MCF 10A (cell line): ENCODE results near the gene UQCC2. TPM values are rescaled to one million over a fixed set of nuclear protein-coding genes. Genes with fewer than 3 reads are reported as not detected.

Experiments
- BruUV-seq: library from RNA; stranded (reverse); fragments of 400-500 nt; replicated peaks from 2 replicates; lab custom pipeline; 2021; lab: Mats Ljungman, UMichigan
- CTCF ChIA-PET: fragments of 300-600 bp; sonication (Branson Sonifier 250); formaldehyde crosslinking; extraction: SDS; loops from one replicate; lab custom pipeline; 2021; ENCODE audit warnings: antibody characterized with exemption, inconsistent platforms; lab: Yijun Ruan, JAX
- POLR2A ChIA-PET: fragments of 300-600, 350-650 bp; sonication (Branson Sonifier 250); formaldehyde crosslinking; extraction: SDS; loops from one replicate; lab custom pipeline; 2020; ENCODE audit warnings: antibody characterized with exemption, inconsistent platforms; lab: Yijun Ruan, JAX
- DNase-seq: peaks from one replicate; pipeline ENCODE4 v3.0.0-alpha.2; 2018; ENCODE audit not compliant: unreplicated experiment
- H3K27ac Mint-ChIP-seq: one replicate; pipeline ENCODE4 v1.8.0; 2022; ENCODE audit warnings: mild to moderate bottlenecking, low read depth, mixed read lengths; ENCODE audit not compliant: unreplicated experiment
- H3K27me3 Mint-ChIP-seq: one replicate; pipeline ENCODE4 v1.8.0; 2022; ENCODE audit warnings: mixed read lengths; ENCODE audit not compliant: insufficient read depth, unreplicated experiment
- H3K36me3 Mint-ChIP-seq: one replicate; pipeline ENCODE4 v1.8.0; 2022; ENCODE audit warnings: mild to moderate bottlenecking, moderate library complexity, mixed read lengths; ENCODE audit not compliant: insufficient read depth, unreplicated experiment
- H3K4me1 Mint-ChIP-seq: one replicate; pipeline ENCODE4 v1.8.0; 2022; ENCODE audit warnings: mixed read lengths; ENCODE audit not compliant: insufficient read depth, unreplicated experiment
- H3K4me3 Mint-ChIP-seq: one replicate; pipeline ENCODE4 v1.8.0; 2022; ENCODE audit warnings: mild to moderate bottlenecking, moderate library complexity, mixed read lengths; ENCODE audit not compliant: unreplicated experiment
- H3K9me3 Mint-ChIP-seq: one replicate; pipeline ENCODE4 v1.8.0; 2022; ENCODE audit warnings: mixed read lengths; ENCODE audit not compliant: unreplicated experiment
- intact Hi-C: fragments of 100-400 bp; cut with micrococcal nuclease; formaldehyde crosslinking; loops from 2 replicates; pipeline ENCODE4 v1.14.1; 2022
- total RNA-seq: library from RNA; stranded (reverse); gene quantifications from 2 replicates; pipeline ENCODE4 v1.2.3, GENCODE V29; 2022
- TF ChIP-seq, protein P1 (sequence below): fragments of 200-600 bp; IDR thresholded peaks from one replicate; pipeline ENCODE4 v1.8.0; 2022; ENCODE audit warnings: antibody characterized with exemption, mild to moderate bottlenecking; ENCODE audit not compliant: unreplicated experiment

UQCC2 gene
- total RNA-seq, 1 experiment from 2014 or later, result 122 TPM

DNA sequence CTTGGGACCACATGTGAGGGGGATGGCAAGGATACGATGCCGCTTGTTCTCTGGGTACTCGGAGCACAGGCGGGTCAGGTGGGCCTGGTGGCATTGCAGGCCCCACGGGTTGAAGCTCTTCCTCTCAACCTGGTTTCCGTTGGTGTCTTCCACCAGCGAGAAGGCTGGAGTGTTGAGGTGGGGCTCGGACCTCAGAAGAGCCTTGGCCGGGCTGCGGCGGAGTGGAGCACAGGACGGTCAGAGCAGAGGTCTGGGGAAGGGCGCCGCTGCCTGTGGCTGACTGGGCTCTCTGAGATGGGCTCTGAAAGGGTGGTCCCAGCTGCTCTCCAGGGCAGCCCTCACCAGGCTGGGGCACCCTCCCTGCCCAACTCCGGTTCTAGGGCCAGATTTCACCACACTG, 15.2 kb upstream of the UQCC2 start:
- TF ChIP-seq, protein P1, sequence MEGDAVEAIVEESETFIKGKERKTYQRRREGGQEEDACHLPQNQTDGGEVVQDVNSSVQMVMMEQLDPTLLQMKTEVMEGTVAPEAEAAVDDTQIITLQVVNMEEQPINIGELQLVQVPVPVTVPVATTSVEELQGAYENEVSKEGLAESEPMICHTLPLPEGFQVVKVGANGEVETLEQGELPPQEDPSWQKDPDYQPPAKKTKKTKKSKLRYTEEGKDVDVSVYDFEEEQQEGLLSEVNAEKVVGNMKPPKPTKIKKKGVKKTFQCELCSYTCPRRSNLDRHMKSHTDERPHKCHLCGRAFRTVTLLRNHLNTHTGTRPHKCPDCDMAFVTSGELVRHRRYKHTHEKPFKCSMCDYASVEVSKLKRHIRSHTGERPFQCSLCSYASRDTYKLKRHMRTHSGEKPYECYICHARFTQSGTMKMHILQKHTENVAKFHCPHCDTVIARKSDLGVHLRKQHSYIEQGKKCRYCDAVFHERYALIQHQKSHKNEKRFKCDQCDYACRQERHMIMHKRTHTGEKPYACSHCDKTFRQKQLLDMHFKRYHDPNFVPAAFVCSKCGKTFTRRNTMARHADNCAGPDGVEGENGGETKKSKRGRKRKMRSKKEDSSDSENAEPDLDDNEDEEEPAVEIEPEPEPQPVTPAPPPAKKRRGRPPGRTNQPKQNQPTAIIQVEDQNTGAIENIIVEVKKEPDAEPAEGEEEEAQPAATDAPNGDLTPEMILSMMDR, result no peak
- Mint-ChIP-seq H3K4me3 (no peak overlapping the region), H3K4me1 (no peaks in the 10 kb centered on the region), H3K36me3 (peaks cover 4% of the 10 kb centered on the region), H3K9me3 (no peaks in the 10 kb centered on the region), H3K27ac (no peak overlapping the region), H3K27me3 (peaks cover 25% of the 10 kb centered on the region)
- POLR2A ChIA-PET, result interaction anchor here (1.5 kb wide), 1 partner anchor 15 kb away, joined by 3 read pairs; the partner anchor contains the start of gene UQCC2
- intact Hi-C loops, result no loop called here
- BruUV-seq, result no TSS peak
- no peak for DNase-seq
- CTCF ChIA-PET, result interaction anchor here (1.0 to 1.5 kb wide), 3 partner anchors 13 to 429 kb away, joined by 3 to 7 read pairs (median 6); no protein-coding TSS in a partner anchor

DNA sequence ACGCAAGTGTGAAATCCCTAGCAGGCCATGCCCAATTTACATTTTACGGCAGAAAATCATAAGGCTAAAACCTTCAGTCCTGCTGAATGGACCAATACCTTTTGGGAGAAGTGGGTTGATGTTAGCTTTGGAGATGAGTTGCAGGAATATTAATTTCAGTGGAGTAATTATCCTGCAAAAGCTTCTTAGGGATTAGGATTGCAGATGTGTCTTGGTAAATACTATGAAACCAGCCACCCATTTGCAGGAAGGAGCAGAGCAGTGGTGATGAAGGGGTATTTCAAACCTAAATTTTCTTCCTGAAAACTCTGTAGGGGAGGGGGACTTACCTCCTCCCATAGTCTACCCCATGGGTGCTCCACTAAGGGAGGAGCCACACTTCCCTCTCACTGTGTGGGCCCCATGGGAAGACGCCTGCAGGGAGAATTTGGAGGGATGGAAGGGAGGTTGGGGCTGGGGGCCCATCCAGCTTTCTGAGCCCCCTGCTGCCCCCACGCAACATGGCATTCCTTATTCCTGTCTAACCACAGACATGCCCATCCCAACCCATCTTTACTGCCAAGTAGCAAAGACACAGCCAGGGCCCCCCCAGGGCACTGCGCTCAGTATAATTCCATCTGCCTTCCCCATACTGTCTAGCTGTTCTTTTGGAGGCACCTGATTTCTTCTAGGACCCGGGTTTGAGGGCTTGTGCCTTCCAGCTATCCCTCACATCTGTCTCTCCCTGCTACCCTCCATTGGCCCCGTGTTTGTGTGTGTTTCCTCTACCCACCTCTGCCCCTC, 14.6 kb upstream of the UQCC2 start:
- Mint-ChIP-seq H3K4me3 (no peak overlapping the region), H3K27ac (no peak overlapping the region), H3K36me3 (peaks cover 4% of the 10 kb centered on the region), H3K4me1 (no peaks in the 10 kb centered on the region), H3K9me3 (no peaks in the 10 kb centered on the region), H3K27me3 (peaks cover 25% of the 10 kb centered on the region)
- ChIA-PET POLR2A (interaction anchor here (0.7 to 1.5 kb wide), 2 partner anchors 13 to 15 kb away, joined by 3 read pairs; partner anchors contain the start of gene UQCC2), CTCF (interaction anchor here (0.8 to 1.5 kb wide), 5 partner anchors 14 to 429 kb away, joined by 3 to 7 read pairs (median 5); partner anchors contain the start of gene UQCC2)
- TF ChIP-seq, protein P1, result no peak
- DNase-seq, result no peak
- intact Hi-C loops, result no loop called here
- BruUV-seq, result no TSS peak

DNA sequence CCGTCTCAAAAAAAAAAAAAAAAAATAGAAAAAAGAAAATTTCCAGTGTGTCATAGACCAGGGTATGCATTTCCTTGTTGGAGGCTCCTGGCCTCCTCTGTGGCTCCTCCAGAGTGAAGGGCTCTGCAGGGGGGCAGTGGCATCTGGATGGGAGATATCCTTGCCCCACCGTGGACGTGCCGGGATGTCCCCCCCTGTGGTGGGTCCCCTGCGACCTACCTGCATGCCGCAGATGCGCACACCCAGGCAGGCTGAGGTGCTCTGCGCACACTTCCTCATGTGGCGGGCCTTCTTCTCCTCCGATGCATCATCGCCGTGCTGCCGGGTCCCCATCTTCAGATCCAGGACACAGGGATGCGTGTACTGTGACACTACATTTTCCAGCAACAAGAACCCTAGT, 13.7 kb upstream of the UQCC2 start:
- DNase-seq, result no peak
- TF ChIP-seq, protein P1, result no peak
- CTCF ChIA-PET, result interaction anchor here (0.7 to 1.4 kb wide), 6 partner anchors 13 to 430 kb away, joined by 3 to 6 read pairs (median 4); partner anchors contain the start of genes ITPR3 and UQCC2
- Mint-ChIP-seq H3K36me3 (peaks cover 2% of the 10 kb centered on the region), H3K27ac (no peak overlapping the region), H3K4me3 (no peak overlapping the region), H3K27me3 (peaks cover 25% of the 10 kb centered on the region), H3K4me1 (no peaks in the 10 kb centered on the region), H3K9me3 (no peaks in the 10 kb centered on the region)
- no TSS peak for BruUV-seq
- POLR2A ChIA-PET, result interaction anchor here (0.7 to 1.5 kb wide), 2 partner anchors 12 to 14 kb away, joined by 3 read pairs; partner anchors contain the start of gene UQCC2
- intact Hi-C loops, result no loop called here
